Prostate gland (tissue), 2 donors: Measurements from ENCODE around the gene THYN1. TPM values are rescaled to one million over a fixed set of nuclear protein-coding genes. Genes with fewer than 3 reads are reported as not detected.

Source experiments
- DNase-seq: peaks from one replicate; pipeline ENCODE4 v3.0.0-alpha.2; 2019; ENCODE audit warnings: low spot score
- H3K27ac ChIP-seq, 2 donors: fragments of 200-600 bp; sonication (generic); 2 replicates each; pipeline ENCODE4 v1.5.1; 2017 to 2019
- H3K27me3 ChIP-seq: fragments of 200-600 bp; sonication (generic); replicated peaks from 2 replicates; pipeline ENCODE4 v1.5.1; 2019; ENCODE audit not compliant: insufficient read depth
- H3K36me3 ChIP-seq, 2 donors: fragments of 200-600 bp; sonication (generic); 1 replicate in 1 of 2; 2 replicates in 1 of 2; pipeline versions ENCODE4 v1.5.1 to v1.8.1; 2017 to 2019
- H3K4me1 ChIP-seq: fragments of 200-600 bp; sonication (generic); replicated peaks from 2 replicates; pipeline ENCODE4 v1.5.1; 2019
- H3K4me3 ChIP-seq, 2 donors: fragments of 200-600 bp; sonication (generic); 2 replicates each; pipeline ENCODE4 v1.5.1; 2017 to 2019
- H3K9me3 ChIP-seq: fragments of 200-600 bp; sonication (generic); 2 replicates; pipeline ENCODE4 v1.5.1; 2017
- POLR2A ChIP-seq: fragments of 450-650 bp; IDR thresholded peaks from one replicate; pipeline ENCODE4 v1.6.1; 2016; ENCODE audit warnings: antibody characterized with exemption, mild to moderate bottlenecking
- POLR2AphosphoS5 ChIP-seq: sonication (generic); formaldehyde crosslinking; IDR thresholded peaks from one replicate; pipeline ENCODE4 v1.6.1; 2017; ENCODE audit warnings: antibody characterized with exemption
- WGBS: methylation state at CpG from one replicate; pipeline ENCODE4 v1.1.5; 2018; 5-methylcytosine and 5-hydroxymethylcytosine counted together
- intact Hi-C: fragments of 100-400 bp; cut with DNase I; formaldehyde crosslinking; loops from one replicate; pipeline ENCODE4 v1.14.2; 2022
- total RNA-seq, 2 donors: library from RNA; depleted of rRNA; stranded (reverse); fragments of >200 nt; gene quantifications; one replicate each; pipeline ENCODE4 v1.1.0, GENCODE V29; 2016
- TF ChIP-seq, protein P1 (sequence below), 4 experiments: fragments of 200-600 bp in 2 of 4; fragments of 450-650 bp in 2 of 4; sonication (generic) in 2 of 4; IDR thresholded peaks; 1 replicate in 3 of 4; 2 replicates in 1 of 4; pipeline ENCODE4 v1.5.1; 2016 to 2019; ENCODE audit warnings: antibody characterized with exemption in 4 of 4, mild to moderate bottlenecking in 2 of 4, moderate library complexity in 2 of 4

The THYN1 gene
- total RNA-seq = 10 to 100 TPM; 48.5 to 59.7 TPM

GRCh38 chr11:134253188-134253993, at the start of gene THYN1, which contains the start of gene ACAD8:
TSS of gene THYN1 (minus strand) at chr11:134253352. CDS start at chr11:134252882, 470 bp downstream.
TSS of gene ACAD8 (plus strand) at chr11:134253568. CDS start at chr11:134253601, 33 bp downstream.
- Histone ChIP-seq H3K4me1 (peaks cover 2% of the 10 kb centered on the region), H3K27me3 (no peaks in the 10 kb centered on the region), H3K4me3 (peak within 1 kb of the TSS; percentile 88 to 89), H3K27ac (peak within 1 kb of the TSS; percentile 78 to 79), H3K9me3 (no peaks in the 10 kb centered on the region), H3K36me3 (peaks cover 0 to 4% of the 10 kb centered on the region in 2 donors)
- peak; percentile 96 for DNase-seq
- TF ChIP-seq POLR2A (peak; percentile 64), POLR2AphosphoS5 (peak; percentile 95)
- TF ChIP-seq, protein P1, sequence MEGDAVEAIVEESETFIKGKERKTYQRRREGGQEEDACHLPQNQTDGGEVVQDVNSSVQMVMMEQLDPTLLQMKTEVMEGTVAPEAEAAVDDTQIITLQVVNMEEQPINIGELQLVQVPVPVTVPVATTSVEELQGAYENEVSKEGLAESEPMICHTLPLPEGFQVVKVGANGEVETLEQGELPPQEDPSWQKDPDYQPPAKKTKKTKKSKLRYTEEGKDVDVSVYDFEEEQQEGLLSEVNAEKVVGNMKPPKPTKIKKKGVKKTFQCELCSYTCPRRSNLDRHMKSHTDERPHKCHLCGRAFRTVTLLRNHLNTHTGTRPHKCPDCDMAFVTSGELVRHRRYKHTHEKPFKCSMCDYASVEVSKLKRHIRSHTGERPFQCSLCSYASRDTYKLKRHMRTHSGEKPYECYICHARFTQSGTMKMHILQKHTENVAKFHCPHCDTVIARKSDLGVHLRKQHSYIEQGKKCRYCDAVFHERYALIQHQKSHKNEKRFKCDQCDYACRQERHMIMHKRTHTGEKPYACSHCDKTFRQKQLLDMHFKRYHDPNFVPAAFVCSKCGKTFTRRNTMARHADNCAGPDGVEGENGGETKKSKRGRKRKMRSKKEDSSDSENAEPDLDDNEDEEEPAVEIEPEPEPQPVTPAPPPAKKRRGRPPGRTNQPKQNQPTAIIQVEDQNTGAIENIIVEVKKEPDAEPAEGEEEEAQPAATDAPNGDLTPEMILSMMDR (IDR thresholded peaks at IDR 0.05) = peak in 2 of 4 experiments; percentile 64 to 67
- intact Hi-C loops = loop anchor here (5.0 kb wide), 1 partner anchor 326 kb away; no protein-coding TSS in a partner anchor
- 0% methylated on average over 21 of the region's 70 CpGs for WGBS

DNA sequence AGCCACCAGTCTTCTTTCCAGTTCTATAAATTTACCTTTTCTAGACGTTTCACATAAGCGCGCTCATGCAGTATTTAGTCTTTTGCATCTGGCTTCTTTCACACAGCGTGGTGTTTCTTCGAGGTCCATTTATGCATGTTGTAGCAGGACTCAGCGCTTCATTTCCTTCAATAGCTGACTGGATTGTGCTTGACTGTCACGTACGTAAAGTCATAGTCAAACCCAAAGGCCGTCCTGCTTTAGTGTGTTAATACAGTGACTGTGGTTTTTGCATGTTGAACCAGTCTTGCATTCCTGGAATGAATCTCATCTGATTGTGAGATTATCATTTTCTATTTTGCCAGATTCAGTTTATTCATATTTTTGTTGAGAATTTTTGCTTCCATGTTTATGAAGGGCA, 41.5 kb upstream of the THYN1 start:
- no peak overlapping the region for H3K4me3 ChIP-seq
- no peak overlapping the region for H3K27ac ChIP-seq
- no peaks in the 10 kb centered on the region for H3K9me3 ChIP-seq
- 82% methylated on average over 9 of the region's 9 CpGs for WGBS
- DNase-seq = no peak
- TF ChIP-seq POLR2AphosphoS5 (no peak), POLR2A (no peak)
- TF ChIP-seq, protein P1 (IDR thresholded peaks at IDR 0.05) = no peak
- H3K36me3 ChIP-seq = no peaks in the 10 kb centered on the region
- intact Hi-C loops = no loop called here
- no peaks in the 10 kb centered on the region for H3K27me3 ChIP-seq
- no peaks in the 10 kb centered on the region for H3K4me1 ChIP-seq

DNA sequence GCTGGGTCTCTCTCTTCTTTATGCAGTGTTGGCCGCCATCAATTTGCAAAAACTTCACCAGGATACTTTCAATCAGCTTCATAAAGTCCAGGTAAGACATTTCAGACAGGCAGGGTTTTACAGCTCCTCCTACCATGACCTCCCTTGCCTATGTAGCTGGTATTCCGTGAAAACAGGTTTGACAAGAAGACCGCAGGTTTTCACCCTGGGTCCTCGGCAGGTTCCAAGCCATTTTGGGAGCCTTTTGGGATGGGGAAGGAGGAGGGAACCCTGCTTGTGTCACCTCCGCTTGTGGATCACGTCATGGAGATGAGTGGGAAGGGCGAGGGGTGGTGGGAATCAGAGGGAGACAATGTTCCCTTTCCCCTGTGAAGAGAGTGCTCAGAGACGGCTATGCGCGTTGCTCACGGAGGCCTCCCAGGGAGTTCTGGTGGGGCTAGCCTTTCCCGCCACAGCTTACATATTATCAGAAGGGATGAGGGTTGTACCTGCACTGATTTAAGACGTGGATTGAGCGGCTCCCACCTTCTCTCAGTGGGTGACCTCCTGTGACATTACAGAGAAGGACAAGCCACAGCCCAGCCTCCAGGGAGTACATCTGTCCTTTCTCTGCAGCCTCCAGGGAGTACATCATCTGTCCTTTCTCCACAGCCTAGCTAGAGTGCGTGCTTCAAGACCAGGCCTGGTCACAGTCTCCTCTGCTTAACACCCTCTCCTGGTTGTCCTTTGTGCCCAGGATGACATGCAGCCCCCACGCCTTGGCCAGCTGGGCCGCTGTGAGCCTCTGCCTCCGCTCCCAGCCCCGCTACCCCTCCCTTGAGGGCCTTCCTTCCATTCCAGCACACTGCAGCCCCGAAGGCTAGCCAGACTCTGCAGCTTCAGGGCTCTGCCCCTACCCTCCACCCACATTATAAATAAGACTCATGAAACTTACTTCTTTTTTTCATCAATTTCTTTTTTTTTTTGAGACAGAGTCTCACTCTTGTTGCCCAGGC, 40.3 kb upstream of the THYN1 start:
- intact Hi-C loops = no loop called here
- Histone ChIP-seq H3K27me3 (no peaks in the 10 kb centered on the region), H3K36me3 (no peaks in the 10 kb centered on the region), H3K4me1 (no peaks in the 10 kb centered on the region), H3K9me3 (no peaks in the 10 kb centered on the region), H3K27ac (no peak overlapping the region), H3K4me3 (no peak overlapping the region)
- TF ChIP-seq POLR2AphosphoS5 = no peak
- TF ChIP-seq, protein P1 (IDR thresholded peaks at IDR 0.05) = no peak
- no peak for TF ChIP-seq POLR2A
- 78% methylated on average over 20 of the region's 20 CpGs for WGBS
- DNase-seq = no peak

DNA sequence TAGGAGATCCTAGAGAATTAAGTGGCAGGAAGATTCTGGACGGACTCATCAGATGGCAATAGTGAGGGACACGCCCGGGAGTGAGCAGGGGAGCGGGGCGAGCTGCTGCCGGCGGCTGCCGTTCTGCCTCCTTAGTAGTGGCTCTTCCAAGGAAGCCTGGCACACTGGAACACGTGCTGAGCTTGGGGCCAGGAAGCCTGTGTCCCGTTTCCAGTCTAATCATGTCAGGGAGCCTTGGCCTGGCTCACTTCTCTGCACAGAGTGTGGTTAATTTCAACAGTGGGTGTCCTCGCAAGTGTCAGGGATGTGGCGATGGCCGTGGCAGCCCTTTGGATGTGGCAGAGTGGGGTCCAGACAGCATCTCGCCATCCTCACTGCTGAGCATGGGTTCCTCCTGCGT, 39.5 kb upstream of the THYN1 start:
- Histone ChIP-seq H3K27me3 (no peaks in the 10 kb centered on the region), H3K27ac (no peak overlapping the region), H3K4me1 (no peaks in the 10 kb centered on the region), H3K4me3 (no peak overlapping the region), H3K36me3 (no peaks in the 10 kb centered on the region), H3K9me3 (no peaks in the 10 kb centered on the region)
- intact Hi-C loops = no loop called here
- 87% methylated on average over 15 of the region's 15 CpGs for WGBS
- TF ChIP-seq POLR2A = no peak
- no peak for TF ChIP-seq POLR2AphosphoS5
- TF ChIP-seq, protein P1 (IDR thresholded peaks at IDR 0.05) = no peak
- DNase-seq = no peak
